ENCODE data around the gene CFAP90. TPM values are rescaled to one million over a fixed set of nuclear protein-coding genes. Genes with fewer than 3 reads are reported as not detected.

Gene CFAP90
- total and polyA plus RNA-seq, 2 donors from 2014 or later: 3.6 to 7.7 TPM

- DNase-seq (no peak), FAIRE-seq (no peak)
- no peak overlapping the region for H3K4me3 ChIP-seq (ENCODE audit: low read length in 3 of 3)
- H3K27ac ChIP-seq (ENCODE audit: low read depth in 2 of 2, low read length in 2 of 2): no peak overlapping the region
- H3K36me3 ChIP-seq (ENCODE audit: control insufficient read depth in 2 of 3, insufficient read depth in 3 of 3, low read length in 3 of 3): no peaks in the 10 kb centered on the region
- H3K9me3 ChIP-seq (ENCODE audit: control insufficient read depth in 2 of 3, insufficient read depth in 1 of 3, low read length in 3 of 3): no peaks in the 10 kb centered on the region
- intact Hi-C loops (cut with DNase I): no loop called here
- H3K4me1 ChIP-seq (ENCODE audit: control insufficient read depth in 2 of 3, insufficient read depth in 2 of 3, low read depth in 1 of 3, low read length in 3 of 3): no peaks in the 10 kb centered on the region
- no peak for TF ChIP-seq CTCF (IDR thresholded peaks at IDR 0.05; ENCODE audit: borderline replicate concordance, extremely low read depth, insufficient read depth)
- no peak overlapping the region for H3K9ac ChIP-seq (ENCODE audit: low read length in 3 of 3)
- H3K27me3 ChIP-seq (ENCODE audit: control insufficient read depth, insufficient read depth, low read length): no peaks in the 10 kb centered on the region
These were observed 8.4 kb downstream of the CFAP90 start for GRCh38 chr5:7842531-7842930.

GRCh38 chr5:7837403-7837802, 13.5 kb downstream of the CFAP90 start:
- FAIRE-seq: peak; percentile 11
- peak in 2 of 5 donors; percentile 61 to 68 for DNase-seq

GRCh38 chr5:7834982-7835381, 16.0 kb downstream of the CFAP90 start:
- no peak overlapping the region for H3K4me3 ChIP-seq (ENCODE audit: low read length in 3 of 3)
- DNase-seq: no peak
- H3K4me1 ChIP-seq (ENCODE audit: control insufficient read depth in 2 of 3, insufficient read depth in 2 of 3, low read depth in 1 of 3, low read length in 3 of 3): peaks cover 0 to 11% (median 0%) of the 10 kb centered on the region in 3 donors
- no peaks in the 10 kb centered on the region for H3K27me3 ChIP-seq (ENCODE audit: control insufficient read depth, insufficient read depth, low read length)
- H3K36me3 ChIP-seq (ENCODE audit: control insufficient read depth in 2 of 3, insufficient read depth in 3 of 3, low read length in 3 of 3): no peaks in the 10 kb centered on the region
- H3K9me3 ChIP-seq (ENCODE audit: control insufficient read depth in 2 of 3, insufficient read depth in 1 of 3, low read length in 3 of 3): no peaks in the 10 kb centered on the region
- FAIRE-seq: no peak
- H3K9ac ChIP-seq (ENCODE audit: low read length in 3 of 3): no peak overlapping the region
- intact Hi-C loops (cut with DNase I): no loop called here
- no peak for TF ChIP-seq CTCF (IDR thresholded peaks at IDR 0.05; ENCODE audit: borderline replicate concordance, extremely low read depth, insufficient read depth)
- no peak overlapping the region for H3K27ac ChIP-seq (ENCODE audit: low read depth in 2 of 2, low read length in 2 of 2)

More at GRCh38 chr5:7837403-7837802, 13.5 kb downstream of the CFAP90 start:
- no peaks in the 10 kb centered on the region for H3K27me3 ChIP-seq (ENCODE audit: control insufficient read depth, insufficient read depth, low read length)
- intact Hi-C loops (cut with DNase I): no loop called here
- H3K4me1 ChIP-seq (ENCODE audit: control insufficient read depth in 2 of 3, insufficient read depth in 2 of 3, low read depth in 1 of 3, low read length in 3 of 3): peaks cover 0 to 11% (median 0%) of the 10 kb centered on the region in 3 donors
- H3K4me3 ChIP-seq (ENCODE audit: low read length in 3 of 3): no peak overlapping the region
- H3K36me3 ChIP-seq (ENCODE audit: control insufficient read depth in 2 of 3, insufficient read depth in 3 of 3, low read length in 3 of 3): no peaks in the 10 kb centered on the region
- H3K27ac ChIP-seq (ENCODE audit: low read depth in 2 of 2, low read length in 2 of 2): peak overlapping the region in 1 of 2 donors; percentile 51
- H3K9ac ChIP-seq (ENCODE audit: low read length in 3 of 3): no peak overlapping the region
- H3K9me3 ChIP-seq (ENCODE audit: control insufficient read depth in 2 of 3, insufficient read depth in 1 of 3, low read length in 3 of 3): no peaks in the 10 kb centered on the region
- no peak for TF ChIP-seq CTCF (IDR thresholded peaks at IDR 0.05; ENCODE audit: borderline replicate concordance, extremely low read depth, insufficient read depth)

GRCh38 chr5:7828269-7828668, 22.7 kb downstream of the CFAP90 start:
- Histone ChIP-seq H3K36me3 (ENCODE audit: control insufficient read depth in 2 of 3, insufficient read depth in 3 of 3, low read length in 3 of 3) (no peaks in the 10 kb centered on the region), H3K4me3 (ENCODE audit: low read length in 3 of 3) (no peak overlapping the region), H3K4me1 (ENCODE audit: control insufficient read depth in 2 of 3, insufficient read depth in 2 of 3, low read depth in 1 of 3, low read length in 3 of 3) (no peaks in the 10 kb centered on the region), H3K27me3 (ENCODE audit: control insufficient read depth, insufficient read depth, low read length) (no peaks in the 10 kb centered on the region), H3K9me3 (ENCODE audit: control insufficient read depth in 2 of 3, insufficient read depth in 1 of 3, low read length in 3 of 3) (no peaks in the 10 kb centered on the region), H3K9ac (ENCODE audit: low read length in 3 of 3) (no peak overlapping the region), H3K27ac (ENCODE audit: low read depth in 2 of 2, low read length in 2 of 2) (no peak overlapping the region)
- DNase-seq: no peak
- FAIRE-seq: no peak
- intact Hi-C loops (cut with DNase I): no loop called here
- TF ChIP-seq CTCF (IDR thresholded peaks at IDR 0.05; ENCODE audit: borderline replicate concordance, extremely low read depth, insufficient read depth): no peak
